ENCODE data around the gene SPECC1L.

GRCh38 chr22:24432059-24432853 lies 161.6 kb downstream of the SPECC1L start:
- TF ChIP-seq POLR2A (IDR thresholded peaks at IDR 0.05): no peak
- TF ChIP-seq, protein P1, sequence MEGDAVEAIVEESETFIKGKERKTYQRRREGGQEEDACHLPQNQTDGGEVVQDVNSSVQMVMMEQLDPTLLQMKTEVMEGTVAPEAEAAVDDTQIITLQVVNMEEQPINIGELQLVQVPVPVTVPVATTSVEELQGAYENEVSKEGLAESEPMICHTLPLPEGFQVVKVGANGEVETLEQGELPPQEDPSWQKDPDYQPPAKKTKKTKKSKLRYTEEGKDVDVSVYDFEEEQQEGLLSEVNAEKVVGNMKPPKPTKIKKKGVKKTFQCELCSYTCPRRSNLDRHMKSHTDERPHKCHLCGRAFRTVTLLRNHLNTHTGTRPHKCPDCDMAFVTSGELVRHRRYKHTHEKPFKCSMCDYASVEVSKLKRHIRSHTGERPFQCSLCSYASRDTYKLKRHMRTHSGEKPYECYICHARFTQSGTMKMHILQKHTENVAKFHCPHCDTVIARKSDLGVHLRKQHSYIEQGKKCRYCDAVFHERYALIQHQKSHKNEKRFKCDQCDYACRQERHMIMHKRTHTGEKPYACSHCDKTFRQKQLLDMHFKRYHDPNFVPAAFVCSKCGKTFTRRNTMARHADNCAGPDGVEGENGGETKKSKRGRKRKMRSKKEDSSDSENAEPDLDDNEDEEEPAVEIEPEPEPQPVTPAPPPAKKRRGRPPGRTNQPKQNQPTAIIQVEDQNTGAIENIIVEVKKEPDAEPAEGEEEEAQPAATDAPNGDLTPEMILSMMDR (IDR thresholded peaks at IDR 0.05): no peak
